HG03565 (cell line): Measurements from ENCODE around the gene FAM53A.
"Not testable (repeated sequence)": the region's sequence is repeated elsewhere in the genome, so short reads cannot be mapped to it uniquely, and the experiment has no call there.

Experiments used
- ATAC-seq: cut with Tn5 transposase; IDR thresholded peaks from one replicate; pipeline ENCODE4 v1.9.1; 2021; ENCODE audit warnings: mild to moderate bottlenecking, moderate library complexity; ENCODE audit not compliant: unreplicated experiment

The FAM53A gene

DNA sequence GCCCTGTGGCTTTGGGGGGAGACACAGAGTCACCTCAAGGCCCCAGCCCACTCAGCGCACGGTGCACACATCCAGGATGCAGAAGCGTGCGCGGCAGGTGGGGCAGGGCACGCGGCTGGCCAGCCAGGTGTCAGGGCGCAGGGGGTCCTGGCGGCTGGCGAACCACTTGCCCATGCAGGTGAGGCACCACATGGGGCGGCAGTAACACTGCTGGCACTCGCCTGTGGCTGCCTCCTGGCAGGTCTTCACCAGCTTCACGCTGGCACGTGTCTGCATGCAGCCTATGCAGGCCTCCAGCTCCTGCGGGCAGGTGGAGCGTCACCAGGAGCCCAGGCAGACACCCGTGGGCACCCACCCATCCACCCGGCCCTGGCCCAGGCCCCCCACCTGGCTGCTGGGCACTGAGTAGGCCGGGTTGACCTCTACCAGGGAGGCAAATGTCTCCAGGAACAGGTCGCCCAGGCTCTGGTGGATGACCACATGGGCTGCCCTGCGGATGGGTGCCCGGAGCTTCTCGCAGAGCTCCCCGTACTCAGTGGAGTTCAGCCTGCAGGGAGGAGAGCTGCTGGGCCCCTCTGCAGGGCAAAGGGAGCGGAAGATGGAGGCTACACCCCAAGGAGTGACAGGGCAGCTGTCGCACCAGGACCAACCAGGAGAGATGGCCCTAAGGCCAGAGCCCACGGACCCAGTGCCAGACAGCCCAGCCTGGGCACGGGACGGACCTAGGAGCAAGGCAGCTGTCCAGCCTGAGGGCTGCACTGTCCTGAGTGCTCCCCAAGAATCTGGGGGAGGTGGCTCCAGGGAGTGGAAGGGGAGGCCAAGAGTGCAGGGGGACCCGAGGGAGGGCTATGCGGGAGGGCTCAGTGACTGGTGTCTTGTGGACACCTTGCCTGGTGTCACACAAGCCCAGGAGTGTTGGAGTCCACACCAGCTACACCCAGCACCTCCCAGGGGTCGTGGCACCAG, 33.3 kb upstream of the FAM53A start:
- no peak for ATAC-seq

DNA sequence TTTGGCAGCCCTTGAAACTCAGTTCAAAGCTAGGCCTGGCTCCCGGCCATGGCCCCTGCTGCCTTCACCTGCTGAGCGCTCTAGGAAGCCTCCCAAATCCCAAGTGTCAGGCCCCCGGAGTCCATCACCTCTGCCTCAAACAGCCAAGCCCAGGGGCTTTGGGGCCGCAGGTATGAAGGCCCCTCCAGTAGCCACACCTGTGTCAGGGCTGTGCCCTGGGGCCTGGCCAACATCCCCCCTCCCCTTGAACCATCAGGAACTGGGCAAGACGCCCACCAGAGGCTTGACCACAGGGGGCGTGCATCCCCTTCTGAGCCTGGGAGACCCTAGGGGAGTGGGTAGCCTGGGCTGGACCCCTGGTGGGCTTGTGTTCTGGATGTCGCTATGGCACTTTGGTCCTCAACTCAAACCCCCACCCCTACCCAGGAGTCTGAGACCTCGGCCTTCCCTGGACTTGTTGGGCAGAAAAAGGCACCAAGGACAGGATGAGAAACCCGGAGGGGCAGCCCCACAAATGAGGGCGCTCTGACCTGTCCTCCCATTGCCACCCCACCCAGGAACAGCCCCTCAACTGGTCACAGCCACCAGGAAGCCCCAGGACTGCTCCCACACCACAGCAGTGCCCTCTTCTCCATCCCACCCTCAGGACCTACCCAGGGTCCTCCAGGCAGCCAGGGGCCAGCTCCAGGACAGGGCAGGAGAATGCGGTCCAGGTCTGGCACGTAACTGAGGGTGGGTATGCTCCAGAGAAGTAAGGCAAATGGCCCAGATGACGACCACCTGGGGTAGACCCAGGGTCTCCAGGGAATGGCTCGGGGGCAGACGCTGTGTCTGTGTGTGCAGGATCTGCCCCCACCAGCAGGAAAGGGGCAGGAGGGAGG, 32.2 kb upstream of the FAM53A start:
- no peak for ATAC-seq

- no peak for ATAC-seq
Measured at GRCh38 chr4:1715002-1715758, 31.1 kb upstream of the FAM53A start.

DNA sequence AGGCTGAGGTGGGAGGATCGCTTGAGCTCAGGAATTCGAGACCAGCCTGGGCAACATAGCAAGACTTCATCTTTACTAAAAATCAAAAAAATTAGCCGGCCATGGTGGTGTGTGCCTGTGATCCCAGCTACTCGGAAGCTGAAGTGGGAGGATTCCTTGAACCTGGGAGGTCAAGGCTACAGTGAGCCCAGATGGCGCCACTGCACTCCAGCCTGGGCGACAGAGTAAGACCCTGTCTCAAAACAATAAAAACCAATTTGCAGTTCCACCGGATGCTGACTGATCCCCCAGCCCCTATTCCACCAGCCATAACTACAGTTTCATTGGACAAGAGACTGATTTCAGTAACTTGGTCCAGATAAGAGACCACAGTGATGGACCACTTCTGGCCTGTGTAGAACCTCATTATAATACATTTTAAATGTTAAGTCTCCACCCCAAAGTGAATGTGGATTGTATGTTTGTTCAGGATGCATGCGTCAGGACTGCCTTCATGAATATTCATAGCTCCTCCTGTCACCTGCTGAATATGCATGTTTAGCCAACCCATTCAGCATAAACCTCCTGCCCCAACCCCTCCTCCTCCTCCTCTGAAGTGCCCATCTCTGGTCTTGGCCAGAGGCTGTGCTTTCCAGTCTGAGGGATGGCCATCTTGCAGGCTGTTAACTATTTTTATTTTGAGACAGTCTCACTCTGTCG, 30.3 kb upstream of the FAM53A start:
- no peak for ATAC-seq

DNA sequence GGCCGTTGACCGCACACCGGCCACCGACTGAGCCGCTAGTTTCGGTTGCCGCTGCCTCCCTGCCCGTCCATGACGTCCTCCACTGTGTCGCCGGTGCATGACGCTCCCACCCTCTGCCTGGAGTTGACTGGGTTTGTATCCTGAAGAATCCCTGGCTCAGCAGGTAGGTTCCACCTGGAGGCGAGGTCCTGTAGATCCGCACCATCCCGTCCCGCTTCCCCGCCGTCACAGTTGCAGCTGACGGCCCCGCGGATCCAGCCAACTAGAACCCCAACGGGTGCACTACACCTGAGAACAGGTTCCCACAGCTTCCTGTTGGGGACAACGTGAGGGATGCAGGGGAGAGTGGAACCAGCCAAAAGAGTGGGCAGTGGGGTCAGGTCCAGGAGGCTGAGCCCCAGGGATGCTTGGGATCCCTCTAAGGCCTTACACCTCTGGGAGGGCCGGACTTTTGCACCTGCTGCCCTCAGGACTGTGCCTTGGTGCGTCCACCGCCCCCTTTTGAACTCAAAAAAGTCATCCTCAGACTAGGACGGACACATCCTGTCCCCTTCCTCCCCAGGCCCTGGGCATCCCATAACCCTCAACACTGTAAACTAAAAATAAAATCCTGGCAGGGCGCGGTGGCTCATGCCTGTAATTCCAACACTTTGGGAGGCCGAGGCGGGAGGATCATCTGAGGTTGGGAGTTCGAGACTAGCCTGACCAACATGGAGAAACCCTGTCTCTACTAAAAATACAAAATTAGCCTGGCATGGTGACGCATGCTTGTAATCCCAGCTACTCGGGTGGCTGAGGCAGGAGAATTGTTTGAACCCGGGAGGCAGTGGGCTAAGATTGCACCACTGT, 29.1 kb upstream of the FAM53A start:
- no peak for ATAC-seq

DNA sequence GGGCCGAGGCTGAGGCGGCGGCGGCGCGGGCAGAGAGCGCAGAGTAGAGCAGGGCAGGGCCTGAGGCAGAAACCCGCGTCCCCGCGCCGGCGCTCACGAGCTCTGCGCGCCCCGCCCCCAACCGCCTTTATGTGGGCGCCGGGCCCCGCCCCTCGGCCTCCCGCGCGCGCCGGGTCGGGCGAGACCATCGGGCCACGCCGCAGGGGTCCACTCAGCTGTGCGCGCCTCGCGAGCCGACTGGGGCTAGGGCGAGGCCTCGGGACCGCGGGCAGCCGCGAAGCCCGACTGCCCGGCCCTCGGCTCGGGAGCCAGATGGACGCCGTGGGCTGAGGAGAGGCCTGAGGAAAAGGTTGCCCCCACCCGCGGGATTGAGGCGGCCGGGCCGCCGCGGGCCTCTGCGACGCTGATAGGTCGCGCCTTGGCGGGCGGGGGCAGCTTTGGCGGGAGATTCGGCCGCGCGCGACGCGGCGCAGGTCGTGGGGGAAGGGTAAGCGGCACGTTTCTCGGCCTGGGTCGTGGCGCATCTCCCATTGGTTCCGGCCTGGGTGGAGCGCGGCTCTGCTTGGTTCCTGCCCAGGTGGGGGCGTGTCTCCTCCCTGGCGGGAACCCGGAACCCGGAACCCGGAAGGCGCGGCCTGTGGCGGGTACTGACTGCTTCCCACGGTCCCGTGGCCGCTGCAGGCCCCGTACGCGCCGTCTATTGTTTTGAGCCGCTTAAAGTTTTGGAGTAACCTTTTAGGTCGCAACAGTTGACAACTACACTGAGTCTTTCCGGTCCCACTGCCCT, 28.3 kb upstream of the FAM53A start, which contains the start of gene SLBP:
Gene SLBP (minus strand): TSS at position 104 of the 787 bp plus-strand sequence. CDS start 131 bp downstream, outside the sequence.
- peak; percentile 60 for ATAC-seq

GRCh38 chr4:1711571-1712215, 27.6 kb upstream of the FAM53A start:
- no peak for ATAC-seq

DNA sequence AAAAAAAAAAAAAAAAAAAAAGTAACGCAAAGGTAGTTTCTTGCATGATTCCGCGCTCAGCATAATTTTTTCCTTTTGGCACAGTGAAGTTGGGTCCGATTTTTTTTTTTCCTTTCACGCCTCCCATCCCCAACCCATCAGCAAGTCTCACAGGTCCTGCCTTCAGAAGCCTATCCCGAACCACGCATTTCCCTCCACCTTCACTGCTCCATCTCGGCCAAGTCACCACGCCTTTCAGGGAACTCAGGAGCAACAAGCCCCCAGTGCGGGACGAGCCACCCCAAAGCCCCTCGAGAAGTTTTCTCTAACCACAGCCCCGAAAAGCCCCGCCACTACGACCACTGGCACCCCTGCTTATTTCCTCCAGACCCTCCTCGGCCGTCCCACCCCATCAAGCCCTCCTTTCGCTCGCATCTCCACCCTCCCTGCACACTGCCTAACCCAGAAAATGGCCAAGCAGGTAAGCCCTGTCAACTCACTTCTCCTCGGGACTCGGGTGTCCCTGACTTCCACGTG, 27.0 kb upstream of the FAM53A start:
- no peak for ATAC-seq

- ATAC-seq, result no peak
Measured at GRCh38 chr4:1708581-1708980, 24.5 kb upstream of the FAM53A start.

- ATAC-seq, result no peak
Measured at GRCh38 chr4:1706358-1706757, 22.2 kb upstream of the FAM53A start.

DNA sequence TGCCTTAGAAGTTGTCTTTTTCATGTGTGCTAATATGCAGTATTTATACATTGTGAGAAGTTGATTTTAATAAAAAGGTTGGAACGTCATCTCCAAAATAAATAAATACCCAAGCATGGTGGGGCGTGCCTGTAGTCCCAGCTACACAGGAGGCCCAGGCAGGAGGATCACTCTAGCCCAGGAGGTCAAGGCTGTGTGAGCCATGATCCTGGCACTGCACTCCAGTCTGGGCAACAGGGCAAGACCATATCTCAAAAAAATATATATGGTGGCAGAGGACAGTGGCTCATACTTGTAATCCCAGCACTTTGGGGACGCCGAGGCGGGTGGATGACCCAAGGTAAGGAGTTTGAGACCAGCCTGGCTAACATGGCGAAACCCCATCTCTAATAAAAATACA, 21.6 kb upstream of the FAM53A start:
- no peak for ATAC-seq

- ATAC-seq, result no peak
Measured at GRCh38 chr4:1703867-1704266, 19.8 kb upstream of the FAM53A start.

DNA sequence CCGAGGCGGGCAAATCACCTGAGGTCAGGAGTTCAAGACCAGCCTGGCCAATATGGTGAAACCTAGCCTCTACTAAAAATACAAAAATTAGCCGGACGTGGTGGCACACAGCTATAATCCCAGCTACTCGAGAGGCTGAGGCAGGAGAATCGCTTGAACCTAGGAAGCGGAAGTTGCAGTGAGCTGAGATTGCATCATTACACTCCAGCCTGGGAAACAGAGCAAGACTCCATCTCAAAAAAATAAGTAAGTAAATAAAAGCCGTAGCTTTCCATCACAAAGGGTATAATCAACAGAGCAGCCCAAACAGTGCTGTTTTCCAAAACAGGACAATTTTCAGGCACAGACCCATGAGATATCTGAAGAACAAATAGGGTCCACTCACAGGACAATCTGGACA, 17.6 kb upstream of the FAM53A start:
- ATAC-seq, result not testable (repeated sequence)

DNA sequence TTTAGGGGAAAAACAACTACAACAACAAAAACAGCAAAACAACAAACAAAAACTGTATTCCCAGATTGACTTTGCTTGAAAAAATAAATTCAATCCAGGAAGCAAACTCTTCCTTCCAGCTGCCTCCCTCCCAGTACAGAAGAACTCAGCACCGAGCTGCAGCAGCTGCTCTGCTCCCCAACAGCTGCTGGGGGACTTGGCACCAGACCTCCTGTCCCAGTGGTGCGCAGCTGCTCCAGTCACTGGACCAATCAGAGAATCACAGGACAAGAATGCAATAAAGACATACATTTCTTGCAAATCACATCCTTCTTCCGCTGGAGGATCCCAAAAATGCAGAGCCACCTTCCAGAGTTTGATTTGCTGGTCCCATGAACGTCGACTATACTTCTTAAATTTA, 11.8 kb upstream of the FAM53A start:
- no peak for ATAC-seq

DNA sequence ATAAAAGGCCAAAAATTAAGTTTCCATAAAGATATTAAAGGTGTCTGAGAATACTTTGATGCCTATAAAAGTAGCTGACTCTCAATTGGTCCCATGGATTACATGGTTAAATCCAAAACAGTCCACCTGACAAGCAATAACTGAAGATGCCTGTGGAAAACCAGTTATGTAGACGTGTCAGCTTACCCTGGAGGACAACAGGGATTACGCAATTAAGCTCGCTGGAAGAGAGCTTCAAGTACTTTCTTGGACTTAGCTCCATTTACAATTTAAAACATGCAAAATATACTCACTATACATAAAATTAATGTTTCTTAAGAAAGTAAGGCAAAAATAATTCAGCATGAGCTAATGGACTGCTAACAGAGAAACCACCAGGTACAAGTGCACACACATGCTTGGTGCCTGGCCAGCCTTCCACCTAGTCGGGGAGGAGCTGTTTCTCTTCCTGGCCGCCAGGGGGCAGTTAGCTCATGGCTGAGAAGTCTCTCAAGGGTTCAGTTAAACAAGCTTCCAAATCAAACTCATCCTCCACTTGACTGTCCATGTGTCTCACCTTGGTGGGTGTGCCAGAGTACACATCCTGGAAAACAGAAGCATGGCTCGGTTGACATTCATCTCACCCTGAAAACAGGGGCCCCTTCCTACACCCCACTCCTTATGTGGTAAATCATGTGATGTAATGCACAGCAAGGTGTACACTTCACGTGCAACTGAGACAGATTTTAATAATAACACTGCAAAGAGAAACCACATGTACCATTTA, 9.2 kb upstream of the FAM53A start:
- peak; percentile 60 for ATAC-seq

- no peak for ATAC-seq
Measured at GRCh38 chr4:1691737-1692373, 7.7 kb upstream of the FAM53A start.

DNA sequence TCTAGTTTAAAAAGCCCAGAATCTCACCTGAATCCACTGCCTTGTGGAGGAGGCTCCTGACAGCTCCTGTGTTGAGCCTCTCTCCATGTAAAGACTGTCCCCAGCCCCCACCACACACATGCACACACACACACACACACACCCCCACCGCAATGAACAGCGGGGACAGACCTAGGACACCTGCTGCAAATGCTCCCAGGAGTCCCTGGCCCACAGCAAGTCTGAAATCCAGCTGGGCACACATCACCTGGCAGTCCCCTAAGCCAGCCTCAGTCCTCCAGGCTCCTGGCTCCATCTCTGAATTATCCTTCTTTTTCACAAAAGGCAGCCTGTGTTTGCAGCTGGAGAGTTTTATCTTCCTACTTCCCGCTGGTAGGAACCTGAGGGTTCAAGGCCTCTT, 6.6 kb upstream of the FAM53A start:
- no peak for ATAC-seq
